AG04449 (cell line): Measurements from ENCODE around the gene TCEA2.

ENCODE experiments used
- CTCF ChIA-PET: fragments of 350-600 bp; formaldehyde crosslinking; extraction: SDS; loops from one replicate; lab custom pipeline; 2021; ENCODE audit warnings: antibody characterized with exemption; lab: Yijun Ruan, JAX
- POLR2A ChIA-PET: fragments of 400-600, 350-600 bp; formaldehyde crosslinking; extraction: SDS; loops from one replicate; lab custom pipeline; 2020; ENCODE audit warnings: antibody characterized with exemption, inconsistent platforms; lab: Yijun Ruan, JAX
- DNase-seq: peaks from one replicate; pipeline ENCODE4 v3.0.0-alpha.2; 2010; ENCODE audit warnings: low read depth, low spot score
- H3K4me3 ChIP-seq: 2 replicates; pipeline ENCODE4 v1.5.1; 2011; ENCODE audit warnings: low read depth, mild to moderate bottlenecking, control low read depth, low read length
- CTCF ChIP-seq: IDR thresholded peaks from one replicate; pipeline ENCODE4 v1.5.1; 2011; ENCODE audit warnings: mild to moderate bottlenecking, moderate library complexity, low read length, control low read depth, inconsistent platforms; ENCODE audit not compliant: insufficient read depth; ENCODE audit errors: missing control alignments

The TCEA2 gene

GRCh38 chr20:64038565-64039292 lies 24.3 kb upstream of the TCEA2 start:
- ChIA-PET POLR2A (interaction anchor here (0.8 kb wide), 1 partner anchor 933 kb away, joined by 3 read pairs; no protein-coding TSS in a partner anchor), CTCF (interaction anchor here (0.7 to 5.9 kb wide), 26 partner anchors 8 to 499 kb away, joined by 3 to 69 read pairs (median 4); partner anchors contain the start of genes LKAAEAR1 and TCEA2)
- DNase-seq: no peak
- peak; percentile 80 for TF ChIP-seq CTCF
- peak overlapping the region; percentile 40 for H3K4me3 ChIP-seq

GRCh38 chr20:64039293-64040160 lies 23.5 kb upstream of the TCEA2 start:
- peak overlapping the region; percentile 33 for H3K4me3 ChIP-seq
- TF ChIP-seq CTCF: no peak
- no peak for DNase-seq
- POLR2A ChIA-PET: no interaction called here
- CTCF ChIA-PET: interaction anchor here (0.7 to 5.9 kb wide), 19 partner anchors 9 to 500 kb away, joined by 3 to 69 read pairs (median 4); partner anchors contain the start of genes LKAAEAR1 and TCEA2

GRCh38 chr20:64040231-64041039 lies 22.6 kb upstream of the TCEA2 start:
- H3K4me3 ChIP-seq: no peak overlapping the region
- no peak for TF ChIP-seq CTCF
- no peak for DNase-seq
- CTCF ChIA-PET: interaction anchor here (0.9 to 5.9 kb wide), 11 partner anchors 10 to 80 kb away, joined by 3 to 69 read pairs (median 10); partner anchors contain the start of gene TCEA2
- POLR2A ChIA-PET: no interaction called here

- CTCF ChIA-PET: interaction anchor here (0.7 to 5.9 kb wide), 8 partner anchors 10 to 503 kb away, joined by 3 to 69 read pairs (median 18); partner anchors contain the start of genes SAMD10 and TCEA2
These were observed 21.8 kb upstream of the TCEA2 start for GRCh38 chr20:64041040-64041780.

More at GRCh38 chr20:64041040-64041780, 21.8 kb upstream of the TCEA2 start:
- POLR2A ChIA-PET: no interaction called here
- no peak overlapping the region for H3K4me3 ChIP-seq
- DNase-seq: no peak
- no peak for TF ChIP-seq CTCF
